ENCODE results near the gene KPNA3. TPM values are rescaled to one million over a fixed set of nuclear protein-coding genes. Genes with fewer than 3 reads are reported as not detected.

The KPNA3 gene
- total RNA-seq, 2 donors from 2014 or later, result 30.3 to 30.9 TPM

DNA sequence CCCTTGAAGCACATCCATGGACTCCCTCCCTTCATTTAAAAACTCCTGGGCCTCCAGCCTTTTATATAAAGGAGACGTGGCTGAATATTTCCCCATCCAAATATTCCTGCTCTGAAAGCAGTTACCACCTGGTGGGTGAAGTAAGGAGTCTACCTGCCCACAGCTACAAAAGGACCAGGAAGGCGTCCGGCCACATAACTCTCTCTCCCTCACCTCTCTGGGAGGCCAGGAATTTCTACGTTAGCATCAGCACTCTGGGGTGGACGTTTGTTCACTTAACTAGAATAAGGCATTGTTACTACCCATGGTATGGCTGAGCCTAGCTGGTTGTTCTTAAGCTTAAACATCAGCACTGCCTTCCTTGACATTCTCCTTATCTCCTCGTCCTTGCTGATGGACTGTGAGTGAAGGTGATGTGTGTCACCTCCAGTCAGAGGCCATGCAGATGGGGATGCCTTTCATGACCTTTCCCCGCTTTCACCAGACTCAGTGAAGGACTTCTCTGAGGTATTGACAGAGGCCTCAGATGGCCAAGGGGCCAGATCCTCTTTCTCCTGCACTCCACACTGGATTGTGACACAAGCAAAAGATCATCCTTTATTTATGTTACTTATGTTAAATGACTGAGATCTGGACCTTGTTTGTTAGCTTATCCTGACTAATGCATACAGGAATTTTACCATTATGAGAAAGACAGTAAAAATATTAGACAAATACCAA, 22.2 kb upstream of the KPNA3 start:
- TF ChIP-seq, protein P1, sequence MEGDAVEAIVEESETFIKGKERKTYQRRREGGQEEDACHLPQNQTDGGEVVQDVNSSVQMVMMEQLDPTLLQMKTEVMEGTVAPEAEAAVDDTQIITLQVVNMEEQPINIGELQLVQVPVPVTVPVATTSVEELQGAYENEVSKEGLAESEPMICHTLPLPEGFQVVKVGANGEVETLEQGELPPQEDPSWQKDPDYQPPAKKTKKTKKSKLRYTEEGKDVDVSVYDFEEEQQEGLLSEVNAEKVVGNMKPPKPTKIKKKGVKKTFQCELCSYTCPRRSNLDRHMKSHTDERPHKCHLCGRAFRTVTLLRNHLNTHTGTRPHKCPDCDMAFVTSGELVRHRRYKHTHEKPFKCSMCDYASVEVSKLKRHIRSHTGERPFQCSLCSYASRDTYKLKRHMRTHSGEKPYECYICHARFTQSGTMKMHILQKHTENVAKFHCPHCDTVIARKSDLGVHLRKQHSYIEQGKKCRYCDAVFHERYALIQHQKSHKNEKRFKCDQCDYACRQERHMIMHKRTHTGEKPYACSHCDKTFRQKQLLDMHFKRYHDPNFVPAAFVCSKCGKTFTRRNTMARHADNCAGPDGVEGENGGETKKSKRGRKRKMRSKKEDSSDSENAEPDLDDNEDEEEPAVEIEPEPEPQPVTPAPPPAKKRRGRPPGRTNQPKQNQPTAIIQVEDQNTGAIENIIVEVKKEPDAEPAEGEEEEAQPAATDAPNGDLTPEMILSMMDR (IDR thresholded peaks at IDR 0.05), result no peak

DNA sequence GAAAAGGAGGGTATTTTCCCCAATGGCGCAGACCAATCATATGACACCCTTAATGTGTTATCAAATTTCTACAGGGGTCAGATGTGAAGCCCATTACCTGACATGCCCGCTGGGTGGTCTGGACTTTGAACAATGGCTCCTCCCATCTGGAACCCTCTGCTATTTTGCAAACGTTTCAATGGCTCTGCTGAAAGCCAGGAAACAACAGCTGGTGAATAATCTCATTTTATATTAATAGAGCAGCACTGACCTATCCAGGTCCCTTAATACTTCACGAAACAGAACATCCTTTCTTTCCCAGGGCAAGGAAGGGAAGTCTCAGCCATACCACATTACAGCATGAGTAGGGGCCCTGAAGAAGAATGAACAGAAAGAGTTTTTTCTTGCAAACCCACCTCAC, 20.3 kb upstream of the KPNA3 start:
- TF ChIP-seq, protein P1 (IDR thresholded peaks at IDR 0.05), result no peak
- no peak for ATAC-seq (ENCODE audit: insufficient number of reproducible peaks, low FRiP score, low read depth)
- no peaks in the 10 kb centered on the region for H3K4me1 ChIP-seq (ENCODE audit: control insufficient read depth in 1 of 2, low read depth in 2 of 2)
- DNase-seq (ENCODE audit: low spot score), result no peak
- H3K36me3 ChIP-seq, result no peaks in the 10 kb centered on the region
- H3K27ac ChIP-seq, result no peak overlapping the region
- no peak overlapping the region for H3K4me3 ChIP-seq
- H3K27me3 ChIP-seq (replicated peaks; ENCODE audit: insufficient read depth), result no peaks in the 10 kb centered on the region
- no peaks in the 10 kb centered on the region for H3K9me3 ChIP-seq

More for the DNA sequence above, 22.2 kb upstream of the KPNA3 start:
- DNase-seq (ENCODE audit: low spot score) (no peak), ATAC-seq (ENCODE audit: insufficient number of reproducible peaks, low FRiP score, low read depth) (no peak)
- Histone ChIP-seq H3K36me3 (no peaks in the 10 kb centered on the region), H3K27ac (no peak overlapping the region), H3K27me3 (replicated peaks; ENCODE audit: insufficient read depth) (no peaks in the 10 kb centered on the region), H3K9me3 (no peaks in the 10 kb centered on the region), H3K4me3 (no peak overlapping the region), H3K4me1 (ENCODE audit: control insufficient read depth in 1 of 2, low read depth in 2 of 2) (no peaks in the 10 kb centered on the region)

DNA sequence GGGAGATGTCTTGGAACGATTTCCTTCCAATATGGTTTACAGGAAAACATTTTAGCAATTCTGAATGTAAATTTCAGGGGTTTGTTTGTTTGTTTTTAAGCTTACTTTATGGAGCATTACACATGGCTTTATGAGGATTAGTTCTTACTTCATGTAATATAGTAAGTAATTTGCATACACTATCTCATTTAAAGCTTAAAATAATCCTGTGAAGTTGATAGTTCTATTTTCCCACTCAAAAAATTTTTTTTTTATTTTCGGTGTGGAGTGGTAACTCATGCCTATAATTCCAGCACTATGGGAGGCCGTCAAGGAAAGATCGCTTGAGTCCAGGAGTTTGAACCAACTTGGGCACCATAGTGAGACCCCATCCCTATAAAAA, 19.0 kb upstream of the KPNA3 start:
- H3K36me3 ChIP-seq, result no peaks in the 10 kb centered on the region
- H3K4me3 ChIP-seq, result no peak overlapping the region
- H3K27me3 ChIP-seq (replicated peaks; ENCODE audit: insufficient read depth), result no peaks in the 10 kb centered on the region
- no peak for ATAC-seq (ENCODE audit: insufficient number of reproducible peaks, low FRiP score, low read depth)
- H3K27ac ChIP-seq, result no peak overlapping the region
- no peak for DNase-seq (ENCODE audit: low spot score)
- TF ChIP-seq, protein P1 (IDR thresholded peaks at IDR 0.05), result no peak
- H3K9me3 ChIP-seq, result no peaks in the 10 kb centered on the region
- H3K4me1 ChIP-seq (ENCODE audit: control insufficient read depth in 1 of 2, low read depth in 2 of 2), result no peaks in the 10 kb centered on the region

DNA sequence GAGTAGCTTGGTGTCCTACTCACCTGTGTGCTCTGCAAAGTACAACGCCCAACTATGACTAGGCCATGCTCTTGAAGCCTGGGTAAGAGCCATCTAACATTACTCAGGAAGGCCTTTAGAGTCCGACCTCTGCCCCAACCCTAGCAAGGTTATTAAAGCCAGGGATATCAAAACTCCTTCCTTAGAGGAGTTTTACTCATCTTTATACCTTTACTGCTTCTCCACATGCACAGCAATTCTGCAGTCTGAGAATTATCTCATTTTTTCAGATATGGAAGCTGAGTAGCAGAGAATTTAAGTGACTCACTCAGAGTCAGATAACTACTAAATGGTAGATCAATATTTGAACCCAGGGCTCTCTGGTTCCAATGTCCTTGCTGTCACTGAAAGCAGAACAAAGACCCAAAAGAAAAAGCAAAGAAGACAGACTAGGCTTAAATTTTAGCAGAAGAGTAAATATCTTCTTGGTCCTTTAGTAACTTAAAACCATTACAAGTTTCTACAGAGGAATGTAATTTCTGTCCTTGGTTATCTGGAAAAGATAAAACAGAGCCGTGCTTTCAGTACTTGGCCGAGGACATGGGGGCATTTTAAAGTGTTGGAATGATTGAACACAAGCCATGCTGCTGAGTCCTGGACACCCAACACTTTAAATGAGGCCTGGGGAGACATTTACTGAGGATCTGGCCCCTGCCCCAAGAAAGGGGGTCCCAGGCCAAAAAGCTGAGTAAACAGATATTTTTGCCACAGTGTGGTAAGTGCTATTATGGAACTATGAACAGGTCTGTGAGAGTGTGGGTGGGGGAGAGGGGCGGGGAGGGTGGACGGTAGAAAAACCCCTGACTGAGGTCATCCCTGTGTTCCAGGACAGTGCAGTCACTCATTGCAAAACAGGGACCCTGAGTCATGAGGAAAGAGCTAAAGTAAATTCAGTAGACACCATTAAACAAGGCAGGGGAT, 18.4 kb upstream of the KPNA3 start:
- H3K27ac ChIP-seq, result no peak overlapping the region
- H3K4me1 ChIP-seq (ENCODE audit: control insufficient read depth in 1 of 2, low read depth in 2 of 2), result no peaks in the 10 kb centered on the region
- TF ChIP-seq, protein P1 (IDR thresholded peaks at IDR 0.05), result no peak
- DNase-seq (ENCODE audit: low spot score) (no peak), ATAC-seq (ENCODE audit: insufficient number of reproducible peaks, low FRiP score, low read depth) (no peak)
- no peaks in the 10 kb centered on the region for H3K36me3 ChIP-seq
- no peak overlapping the region for H3K4me3 ChIP-seq
- H3K9me3 ChIP-seq, result no peaks in the 10 kb centered on the region
- H3K27me3 ChIP-seq (replicated peaks; ENCODE audit: insufficient read depth), result no peaks in the 10 kb centered on the region

DNA sequence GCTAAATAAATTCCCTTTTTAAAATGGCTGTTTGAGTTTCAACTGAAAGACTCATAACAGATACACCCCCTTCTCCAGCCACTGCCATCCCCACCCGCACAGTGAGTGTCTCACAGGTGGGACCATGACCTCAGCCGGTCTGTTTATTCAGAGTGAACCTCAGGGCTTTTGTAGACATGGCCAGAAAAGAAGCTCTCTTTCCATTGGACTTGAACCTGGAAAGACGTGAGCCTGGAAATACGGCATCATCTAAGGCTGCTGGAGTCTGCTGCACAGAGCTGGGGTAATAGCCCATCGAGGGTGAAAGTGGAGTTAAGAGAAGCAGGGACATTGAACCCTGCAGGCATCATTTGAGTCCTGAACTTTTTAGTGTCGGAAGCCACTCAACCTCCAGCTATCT, 15.2 kb upstream of the KPNA3 start:
- no peaks in the 10 kb centered on the region for H3K27me3 ChIP-seq (replicated peaks; ENCODE audit: insufficient read depth)
- H3K9me3 ChIP-seq, result no peaks in the 10 kb centered on the region
- no peaks in the 10 kb centered on the region for H3K36me3 ChIP-seq
- no peaks in the 10 kb centered on the region for H3K4me1 ChIP-seq (ENCODE audit: control insufficient read depth in 1 of 2, low read depth in 2 of 2)
- H3K4me3 ChIP-seq, result no peak overlapping the region
- H3K27ac ChIP-seq, result no peak overlapping the region
- TF ChIP-seq, protein P1 (IDR thresholded peaks at IDR 0.05), result no peak
- DNase-seq (ENCODE audit: low spot score) (no peak), ATAC-seq (ENCODE audit: insufficient number of reproducible peaks, low FRiP score, low read depth) (no peak)
